ENCODE data around the gene SLC12A6.

Gene SLC12A6

DNA sequence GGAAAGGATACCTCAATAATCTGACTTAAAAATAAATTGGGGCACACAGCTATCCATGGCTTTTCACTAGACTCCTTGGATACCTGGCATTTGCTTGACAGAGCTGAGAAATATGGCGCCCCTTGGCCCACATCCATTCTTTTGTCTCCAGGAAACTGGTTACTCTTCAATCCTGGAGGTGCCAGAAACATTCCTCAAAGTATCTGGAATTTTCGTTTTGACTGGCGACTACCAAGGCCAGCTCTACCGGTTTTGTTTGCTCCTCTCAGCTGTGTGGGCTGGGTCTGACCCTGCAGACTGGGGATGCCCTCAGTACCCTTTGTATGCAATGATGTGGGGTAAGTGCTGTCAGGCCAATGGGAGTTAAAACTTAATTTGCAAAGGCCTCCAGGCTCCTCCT is 154.6 kb downstream of the SLC12A6 start:
- no peak for DNase-seq
